ENCODE results near the gene NKX1-1.
A peak's percentile ranks its signal among the peaks of the same experiment; 100 is the strongest.
"Not testable (repeated sequence)": the region's sequence is repeated elsewhere in the genome, so short reads cannot be mapped to it uniquely, and the experiment has no call there.

The NKX1-1 gene

GRCh38 chr4:1404573-1405253, 1.5 kb downstream of the NKX1-1 start:
- DNase-seq (ENCODE audit: low spot score) = peak; percentile 27

DNA sequence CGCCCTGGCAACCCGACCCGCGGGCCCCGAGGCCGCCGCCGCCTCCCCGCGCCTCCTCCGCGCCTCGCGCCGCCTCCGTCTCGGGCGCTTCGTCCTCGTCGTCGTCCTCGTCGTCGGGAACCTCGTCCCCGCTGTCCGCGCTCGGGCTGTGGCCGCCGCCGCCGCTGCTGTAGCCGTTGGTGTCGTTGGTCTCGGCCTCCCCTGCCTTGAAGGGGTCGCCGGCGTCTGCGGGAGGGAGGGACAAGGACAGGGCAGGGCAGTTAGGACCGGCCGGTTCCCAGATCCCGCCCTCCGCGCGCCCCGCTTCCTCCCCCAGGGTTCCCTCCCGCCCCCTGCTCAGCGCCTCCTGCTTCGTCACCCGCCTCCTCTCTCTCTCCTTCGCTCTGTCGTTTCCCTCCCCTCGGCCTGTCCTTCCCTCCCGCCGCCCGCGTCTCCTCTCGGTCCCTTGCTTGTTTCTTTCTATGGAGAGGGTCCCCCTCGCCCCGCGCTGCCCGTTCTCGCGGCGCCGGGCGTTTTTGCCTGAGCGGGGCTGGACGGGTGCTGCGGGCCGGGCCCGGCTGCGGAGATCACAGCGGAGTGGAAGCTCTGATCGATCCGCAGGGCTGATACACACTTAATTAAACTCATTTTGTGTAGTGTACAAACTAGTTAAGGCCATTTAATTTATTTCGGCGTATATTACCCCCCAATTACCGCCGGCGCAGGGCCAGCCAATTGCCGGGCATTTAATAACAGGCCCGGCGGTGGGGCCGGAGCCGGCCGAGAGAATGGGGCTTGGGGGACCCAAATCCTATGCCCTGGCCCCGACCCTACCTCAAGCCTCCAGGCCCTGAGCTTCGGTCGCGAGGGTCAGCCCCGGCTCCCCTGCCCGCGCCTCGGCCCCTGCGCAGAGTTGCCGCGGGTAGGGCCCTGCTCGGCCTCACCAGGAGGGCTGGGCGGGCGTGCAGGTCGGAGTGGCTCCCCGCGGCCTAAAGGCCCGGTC, 2.4 kb downstream of the NKX1-1 start:
- peak; percentile 40 for DNase-seq (ENCODE audit: low spot score)

GRCh38 chr4:1403177-1403583, 3.1 kb downstream of the NKX1-1 start:
- DNase-seq (ENCODE audit: low spot score) = peak; percentile 9

DNA sequence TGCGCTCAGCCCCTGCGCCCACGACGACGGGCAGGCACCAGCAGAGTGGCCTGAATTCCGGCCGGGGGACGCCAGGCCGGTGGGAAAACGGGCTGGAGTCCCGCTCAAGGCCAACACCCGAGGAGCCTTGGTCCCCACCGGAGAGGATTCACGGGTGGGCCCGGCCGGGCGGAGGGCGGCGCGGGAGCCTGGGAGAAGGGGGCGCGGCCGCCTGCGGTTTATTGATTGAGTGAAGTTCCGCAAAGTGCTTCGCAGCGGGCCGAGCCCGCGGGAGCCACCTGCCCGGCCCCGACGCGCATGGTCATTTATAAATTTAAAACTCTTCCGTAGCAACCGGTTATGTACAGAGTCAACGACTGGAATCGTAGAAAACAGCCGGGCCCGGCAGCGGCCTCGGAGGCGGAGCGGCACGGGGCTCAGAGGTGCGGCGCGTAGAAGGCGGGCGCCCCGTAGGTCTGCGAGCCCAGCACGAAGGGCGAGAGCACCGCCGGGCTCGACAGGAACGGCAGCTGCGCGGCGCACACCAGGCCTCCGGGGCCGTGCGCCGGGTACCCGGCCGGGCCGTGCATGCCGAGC, 3.6 kb downstream of the NKX1-1 start:
- peak; percentile 61 for DNase-seq (ENCODE audit: low spot score)

- peak; percentile 20 for DNase-seq (ENCODE audit: low spot score)
Measured at GRCh38 chr4:1402021-1402515, 4.2 kb downstream of the NKX1-1 start.

DNA sequence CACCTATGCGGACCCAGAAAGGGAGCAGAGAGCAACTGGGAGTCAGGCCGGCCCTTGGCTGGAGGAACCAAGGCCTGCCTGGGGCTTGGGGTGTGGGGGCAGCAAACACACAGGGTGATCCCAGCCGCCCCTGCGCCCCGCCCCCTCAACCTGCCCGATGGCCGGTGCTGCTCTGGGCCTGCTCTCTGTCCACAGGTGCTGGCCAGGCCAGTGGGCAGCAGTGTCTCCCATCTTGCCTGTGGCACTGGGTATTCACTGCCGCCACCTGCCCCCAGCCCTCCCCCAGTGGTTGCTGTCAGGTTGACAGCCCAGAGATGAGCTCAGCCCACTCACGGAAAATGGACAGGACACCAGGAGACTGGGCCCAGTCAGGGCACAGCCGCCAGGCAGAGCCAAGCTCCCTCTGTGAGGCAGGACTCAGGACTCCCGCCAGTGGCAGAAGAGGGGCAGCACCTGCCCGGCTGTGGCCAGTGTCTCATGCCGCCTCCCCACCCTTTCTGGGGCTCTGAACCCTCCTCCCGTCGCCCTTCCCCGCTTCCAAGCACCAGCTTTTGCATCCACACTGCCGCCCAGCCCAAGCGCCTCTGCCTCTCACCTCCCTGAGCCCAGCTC, 4.7 kb downstream of the NKX1-1 start:
- peak; percentile 20 for DNase-seq (ENCODE audit: low spot score)

- DNase-seq (ENCODE audit: low spot score) = no peak
Measured at GRCh38 chr4:1400831-1401408, 5.3 kb downstream of the NKX1-1 start.

GRCh38 chr4:1400191-1400805, 5.9 kb downstream of the NKX1-1 start:
- DNase-seq (ENCODE audit: low spot score) = no peak

GRCh38 chr4:1399508-1400190, 6.6 kb downstream of the NKX1-1 start:
- DNase-seq (ENCODE audit: low spot score) = no peak

GRCh38 chr4:1398681-1399507, 7.3 kb downstream of the NKX1-1 start:
- no peak for DNase-seq (ENCODE audit: low spot score)

DNA sequence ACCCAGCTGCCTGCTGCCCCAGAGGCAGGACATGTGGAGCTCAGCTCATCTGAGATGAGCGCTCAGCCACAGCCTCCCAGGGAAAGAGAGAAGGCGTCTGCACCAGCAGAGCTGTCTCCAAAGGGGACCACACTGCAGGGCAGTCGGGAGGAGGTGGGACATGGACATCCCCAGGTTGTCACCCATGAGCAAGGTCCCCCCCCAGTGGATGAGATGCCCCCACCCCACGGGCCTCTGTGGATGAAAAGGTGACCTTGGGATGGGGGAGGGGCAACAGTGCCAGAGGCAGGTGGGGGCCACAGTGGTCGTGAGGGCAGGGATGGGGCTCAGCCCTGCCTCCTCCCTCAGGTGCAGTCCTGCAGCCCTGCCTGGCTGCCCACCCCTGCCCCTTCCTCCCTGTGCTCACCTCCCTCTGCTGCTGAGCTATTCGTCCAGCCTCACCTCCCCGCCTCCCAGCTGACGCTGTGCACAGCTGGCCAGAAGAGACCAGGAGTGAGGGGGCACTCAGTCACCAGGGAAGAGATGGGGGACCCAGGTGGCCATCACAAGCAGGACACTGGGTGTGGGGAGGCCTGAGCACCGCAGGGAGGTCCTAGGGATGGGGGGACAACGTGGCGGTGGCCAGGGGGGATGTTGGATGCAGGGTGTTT, 9.3 kb downstream of the NKX1-1 start:
- no peak for DNase-seq (ENCODE audit: low spot score)

DNA sequence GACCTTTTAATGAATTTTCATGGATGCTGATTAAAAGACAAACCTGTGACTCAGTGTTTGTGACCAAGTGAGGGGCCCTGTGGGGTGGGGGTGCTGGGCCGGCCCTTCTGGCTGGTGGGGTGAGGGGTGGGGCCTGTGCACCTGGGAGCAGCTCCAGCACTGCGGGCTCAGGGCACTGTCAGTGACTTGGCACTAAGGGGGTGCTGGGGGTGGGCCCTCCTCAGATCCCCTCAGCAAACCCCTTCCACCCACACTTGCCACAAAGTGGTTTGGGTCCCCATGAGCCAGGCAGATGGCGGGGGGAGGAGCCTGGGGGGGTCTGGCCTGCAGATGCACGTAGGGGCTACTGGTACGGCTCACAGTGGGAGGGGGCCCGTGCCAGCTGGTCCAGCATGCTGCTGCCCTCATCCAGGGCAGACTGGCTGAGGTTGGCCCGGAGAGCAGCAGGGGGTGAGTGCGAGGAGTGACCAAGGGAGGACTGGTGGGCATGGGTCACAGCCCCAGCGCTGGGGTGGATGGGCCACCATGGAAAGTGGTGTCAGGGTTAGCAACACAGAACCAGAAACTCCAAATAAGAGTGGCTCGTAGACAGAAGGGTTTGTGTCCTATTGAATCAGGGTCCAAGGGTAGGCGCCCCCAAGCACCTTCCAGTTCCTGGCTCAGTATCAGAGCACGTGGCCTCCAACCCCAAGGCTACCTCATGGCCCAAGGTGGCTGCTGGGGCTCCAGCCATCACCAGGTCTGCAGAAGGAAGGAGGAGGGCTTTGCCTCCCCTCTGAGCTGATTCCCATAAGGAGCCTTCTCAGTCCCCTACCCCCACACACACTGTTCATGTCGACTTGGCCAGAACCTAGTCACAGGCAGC, 10.1 kb downstream of the NKX1-1 start:
- DNase-seq (ENCODE audit: low spot score) = no peak

DNA sequence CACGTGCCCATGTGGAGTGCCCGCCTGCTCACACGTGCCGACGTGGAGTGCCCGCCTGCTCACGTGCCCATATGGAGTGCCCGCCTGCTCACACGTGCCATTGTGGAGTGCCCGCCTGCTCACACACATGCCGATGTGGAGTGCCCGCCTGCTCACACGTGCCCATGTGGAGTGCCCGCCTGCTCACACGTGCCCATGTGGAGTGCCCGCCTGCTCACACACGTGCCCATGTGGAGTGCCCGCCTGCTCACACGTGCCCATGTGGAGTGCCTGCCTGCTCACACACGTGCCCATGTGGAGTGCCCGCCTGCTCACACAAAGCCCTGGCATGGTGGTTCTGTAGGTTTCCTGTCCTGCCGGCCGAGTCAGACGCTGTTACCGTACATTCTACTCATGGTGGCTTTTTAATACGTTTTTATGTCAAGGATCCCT, 10.8 kb downstream of the NKX1-1 start:
- not testable (repeated sequence) for DNase-seq (ENCODE audit: low spot score)

- not testable (repeated sequence) for DNase-seq (ENCODE audit: low spot score)
Measured at GRCh38 chr4:1394554-1395388, 11.5 kb downstream of the NKX1-1 start.

DNA sequence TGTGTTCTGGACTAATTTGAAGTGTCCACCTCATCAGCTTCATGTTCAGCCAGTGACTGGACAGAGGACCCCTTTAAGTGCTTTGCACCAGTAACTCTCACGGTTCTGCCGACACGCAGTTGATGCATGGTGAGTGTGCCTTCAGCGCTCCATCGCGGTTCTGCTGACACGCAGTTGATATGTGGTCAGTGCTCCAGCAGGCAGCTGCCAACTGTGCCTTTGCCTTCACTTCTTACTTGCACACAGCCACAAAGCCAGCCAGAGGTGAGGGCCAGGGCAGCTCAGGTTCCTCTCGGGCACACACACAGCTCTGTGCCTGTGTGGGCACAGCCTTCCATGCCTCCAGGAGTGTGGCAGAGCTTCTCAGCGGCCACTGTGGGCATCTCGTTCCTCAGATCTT, 12.4 kb downstream of the NKX1-1 start:
- no peak for DNase-seq (ENCODE audit: low spot score)

- DNase-seq (ENCODE audit: low spot score) = not testable (repeated sequence)
Measured at GRCh38 chr4:1393363-1393762, 12.9 kb downstream of the NKX1-1 start.

Measured in AG20443 (cell line).